Left ventricle myocardium superior (tissue), 1 donor: ENCODE data around the gene GSC. TPM values are rescaled to one million over a fixed set of nuclear protein-coding genes. Genes with fewer than 3 reads are reported as not detected.

Source experiments
- ATAC-seq: fragments of 200-7000 bp; cut with Tn5 transposase; one replicate; pipeline ENCODE4 v1.9.1; 2020; ENCODE audit warnings: mild to moderate bottlenecking, moderate library complexity
- DNase-seq: peaks from one replicate; pipeline ENCODE4 v3.0.0-alpha.2; 2020
- intact Hi-C: fragments of 100-400 bp; cut with micrococcal nuclease; formaldehyde crosslinking; loops from one replicate; pipeline ENCODE4 v1.11.0; 2022
- total RNA-seq: library from RNA; stranded (reverse); fragmentation: NEBNext Ultra II Directional; extraction: Animal tissue kit (Norgen Biotek cat#: 25700); gene quantifications from one replicate; pipeline ENCODE4 v1.2.1, GENCODE V29; 2021
- donor health status: DM: no; HTN: yes; CAD: no; lungs with severe emphysema.

GSC gene
- total RNA-seq, 1 donor from 2014 or later = 0.20 TPM

DNA sequence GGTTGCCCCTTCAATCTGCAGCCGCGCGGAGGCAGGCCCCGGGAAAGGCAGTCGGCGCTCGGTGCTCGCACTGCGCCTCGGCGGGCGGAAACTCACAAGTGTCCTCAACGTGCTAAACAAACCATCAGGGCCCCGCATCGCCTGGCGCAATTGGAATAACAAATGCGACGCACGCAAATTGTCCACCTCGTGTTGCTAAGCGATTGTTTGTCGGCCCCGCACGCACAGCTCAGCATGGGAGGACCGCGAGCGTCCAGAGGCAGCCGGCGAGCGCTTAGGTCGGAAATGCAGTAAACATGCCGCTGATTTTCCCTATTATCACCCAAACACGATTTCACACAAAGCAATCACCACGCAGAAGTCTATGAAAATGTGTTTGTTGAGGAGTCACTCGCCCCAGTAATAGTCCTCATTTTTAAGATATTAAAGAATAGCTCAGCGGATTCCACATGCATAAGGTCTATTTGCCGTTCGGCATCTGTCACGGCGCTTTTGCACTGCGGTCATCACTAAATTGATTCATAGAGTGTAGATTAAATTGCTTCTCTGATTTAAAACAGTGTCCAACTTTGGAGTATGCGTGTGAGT, 3.2 kb upstream of the GSC start:
- ATAC-seq (no peak), DNase-seq (no peak)
- intact Hi-C loops = no loop called here

- DNase-seq (no peak), ATAC-seq (no peak)
- intact Hi-C loops = no loop called here
Observed at GRCh38 chr14:94772548-94772947, 2.6 kb upstream of the GSC start.

DNA sequence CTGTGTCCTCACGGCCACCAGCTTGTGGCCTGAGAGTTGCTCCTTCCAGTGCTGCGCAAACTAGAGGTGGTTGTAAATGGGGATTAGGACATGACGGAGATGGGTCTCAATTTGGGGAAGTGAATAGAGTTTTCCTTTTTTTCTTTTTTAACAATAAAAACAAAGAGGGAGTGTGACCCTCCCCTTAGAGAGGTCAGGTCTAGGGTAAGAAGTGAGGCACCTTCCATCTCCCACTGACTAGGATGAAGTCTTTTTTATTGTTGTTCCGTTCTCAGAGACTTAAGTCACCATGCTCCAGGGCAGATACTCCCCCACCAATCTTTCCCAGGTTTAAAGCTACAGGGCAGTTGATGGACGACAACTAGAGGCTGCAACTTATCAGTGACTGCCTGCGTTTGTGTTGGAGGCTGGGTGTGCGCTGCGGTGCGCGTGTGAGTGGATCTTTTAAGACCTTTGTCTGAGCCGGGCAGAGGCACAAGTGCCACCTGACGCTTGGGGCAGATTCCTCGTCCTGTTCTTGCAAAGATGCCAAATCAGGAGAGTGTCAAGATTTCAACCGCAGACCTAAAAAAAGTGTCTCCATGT, 2.1 kb upstream of the GSC start:
- intact Hi-C loops = no loop called here
- DNase-seq (no peak), ATAC-seq (no peak)

- no peak for DNase-seq
- ATAC-seq = no peak
- intact Hi-C loops = no loop called here
Observed at GRCh38 chr14:94771158-94771905, 1.4 kb upstream of the GSC start.

- intact Hi-C loops = no loop called here
- ATAC-seq = no peak
Observed at GRCh38 chr14:94770815-94771157, 873 bp upstream of the GSC start.

GRCh38 chr14:94770251-94770749, 387 bp upstream of the GSC start:
- intact Hi-C loops = no loop called here
- DNase-seq (no peak), ATAC-seq (no peak)

More at GRCh38 chr14:94770815-94771157, 873 bp upstream of the GSC start:
- no peak for DNase-seq

GRCh38 chr14:94768521-94769390, 1.2 kb downstream of the GSC start:
- peak; percentile 38 for DNase-seq
- intact Hi-C loops = no loop called here
- no peak for ATAC-seq

DNA sequence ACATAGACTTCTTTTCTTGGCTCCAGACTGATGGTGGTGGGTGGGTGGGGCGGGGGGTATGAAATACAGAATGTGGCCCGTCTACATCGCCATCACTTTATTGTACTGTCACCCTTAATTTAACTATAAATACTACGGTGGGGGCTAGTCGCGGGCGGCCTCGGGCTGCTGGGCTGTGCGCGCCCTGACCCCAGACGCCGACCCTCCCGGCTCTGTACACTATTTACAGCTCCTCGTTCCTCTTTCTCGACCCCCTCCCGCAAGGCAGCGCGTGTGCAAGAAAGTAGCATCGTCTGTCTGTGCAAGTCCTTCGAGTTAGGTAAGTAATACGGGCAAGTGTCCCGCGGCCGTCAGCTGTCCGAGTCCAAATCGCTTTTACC, 1.8 kb downstream of the GSC start:
- intact Hi-C loops = no loop called here
- DNase-seq (no peak), ATAC-seq (no peak)

DNA sequence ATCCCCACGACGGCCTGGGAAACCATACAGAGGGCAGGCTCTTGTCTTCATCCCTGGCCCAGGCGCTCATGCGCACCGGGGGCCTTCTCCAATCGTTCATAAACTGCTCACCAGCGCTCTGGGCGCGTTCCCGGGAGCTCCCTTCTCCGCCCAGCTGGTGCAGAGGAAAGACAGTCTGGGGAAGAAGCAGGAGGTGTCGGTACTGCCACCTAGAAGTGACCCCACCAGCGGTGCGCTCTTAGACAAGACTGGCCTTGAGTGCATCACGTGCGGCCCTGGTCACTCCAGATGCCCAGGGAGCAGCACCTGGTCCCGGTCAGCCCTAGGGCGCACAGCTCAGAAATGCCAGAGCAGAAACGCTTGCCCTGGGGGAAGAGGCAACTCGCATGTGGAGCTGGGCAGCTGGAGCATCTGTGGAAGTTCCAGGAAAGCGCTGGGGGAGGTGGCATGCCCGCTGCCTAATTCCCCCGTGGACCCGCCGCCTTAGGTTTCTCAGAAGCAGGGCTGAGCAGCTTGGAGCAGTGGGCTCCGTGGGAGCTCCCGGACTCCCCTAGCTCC, 2.5 kb downstream of the GSC start:
- intact Hi-C loops = no loop called here
- no peak for DNase-seq
- no peak for ATAC-seq

- DNase-seq (no peak), ATAC-seq (no peak)
- intact Hi-C loops = no loop called here
Observed at GRCh38 chr14:94764573-94764972, 5.3 kb downstream of the GSC start.

- DNase-seq (no peak), ATAC-seq (no peak)
- intact Hi-C loops = no loop called here
Observed at GRCh38 chr14:94762431-94762830, 7.5 kb downstream of the GSC start.

DNA sequence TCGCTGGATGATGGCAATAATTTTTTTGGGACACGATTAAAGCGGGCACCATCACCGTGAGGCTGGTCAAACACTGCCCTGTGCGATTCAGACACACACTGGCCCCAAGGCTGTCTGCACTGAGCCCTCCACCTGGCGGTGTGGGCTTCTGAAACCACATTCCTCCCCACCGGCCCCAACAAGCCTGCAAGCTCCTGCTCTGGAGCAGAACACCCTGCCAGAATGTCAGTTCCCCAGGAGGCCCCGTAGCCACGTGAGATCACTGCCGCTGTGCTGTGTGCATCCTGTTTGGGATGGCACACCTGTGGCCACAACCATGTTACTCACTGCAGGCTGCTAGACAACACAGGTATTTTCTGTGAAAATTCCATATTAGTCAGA, 7.9 kb downstream of the GSC start:
- DNase-seq = no peak
- ATAC-seq = no peak
- intact Hi-C loops = no loop called here

DNA sequence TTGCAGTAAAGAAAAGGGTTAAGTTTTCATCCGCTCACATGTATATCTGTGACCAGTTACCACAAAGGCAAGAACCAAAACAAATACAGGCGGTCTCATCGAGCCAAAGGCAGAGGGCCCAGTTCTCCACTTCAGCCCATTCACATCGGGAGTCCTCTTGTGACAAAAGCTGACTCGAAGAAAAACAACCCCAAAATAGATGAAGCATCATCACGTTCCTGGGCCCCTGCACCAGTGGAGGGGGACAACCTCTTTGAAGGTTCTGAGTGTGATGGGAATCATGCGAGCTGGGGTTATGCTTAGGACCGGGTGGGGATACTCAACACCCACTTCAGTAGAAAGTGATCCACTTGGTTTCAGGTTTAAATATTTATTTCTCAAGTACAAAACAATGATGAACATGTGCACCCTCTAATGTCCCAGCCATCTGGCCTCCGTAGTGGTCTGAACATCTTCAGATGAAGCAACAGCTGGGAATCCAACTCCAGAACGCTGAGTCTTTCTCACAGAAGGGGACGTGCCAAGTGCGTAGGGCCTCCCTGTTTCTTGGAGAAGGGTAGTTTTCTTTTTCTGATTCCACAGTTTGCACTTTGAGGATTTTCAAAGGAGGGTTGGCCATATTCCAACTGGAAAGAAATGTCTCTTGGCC, 8.4 kb downstream of the GSC start:
- no peak for DNase-seq
- peak; percentile 43 for ATAC-seq
- intact Hi-C loops = no loop called here

- DNase-seq = no peak
- intact Hi-C loops = no loop called here
- ATAC-seq = no peak
Observed at GRCh38 chr14:94756310-94756882, 13.5 kb downstream of the GSC start.

- ATAC-seq (no peak), DNase-seq (no peak)
- intact Hi-C loops = no loop called here
Observed at GRCh38 chr14:94754391-94754942, 15.4 kb downstream of the GSC start.

GRCh38 chr14:94752591-94753436, 17.1 kb downstream of the GSC start:
- peak; percentile 51 for DNase-seq
- intact Hi-C loops = no loop called here

GRCh38 chr14:94751956-94752355, 18.0 kb downstream of the GSC start:
- intact Hi-C loops = no loop called here
- no peak for ATAC-seq
- no peak for DNase-seq

More at GRCh38 chr14:94752591-94753436, 17.1 kb downstream of the GSC start:
- peak; percentile 80 for ATAC-seq

DNA sequence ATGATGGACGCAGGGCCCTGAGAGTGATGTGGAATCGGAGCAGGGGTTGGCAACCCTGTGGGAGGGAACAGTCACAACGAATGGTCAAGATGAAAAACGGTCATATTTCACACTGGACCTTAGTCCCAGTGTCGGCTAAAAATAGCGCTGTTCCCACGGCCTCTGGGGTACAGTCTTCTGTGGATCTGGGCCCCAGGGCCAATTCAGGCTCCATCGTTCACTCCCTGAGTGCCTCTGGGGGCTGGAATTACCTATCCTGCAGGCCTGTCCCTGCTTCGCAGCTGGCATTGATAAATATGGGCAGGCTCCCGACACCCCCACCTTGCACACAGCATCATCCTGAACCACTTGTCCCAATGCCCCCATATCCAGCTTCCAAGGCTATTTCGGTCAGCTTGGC, 18.6 kb downstream of the GSC start:
- intact Hi-C loops = no loop called here
- ATAC-seq = no peak
- DNase-seq = no peak
